NT2/D1 (cell line): ENCODE data around the gene PTPN1.

ENCODE experiments used
- SUZ12 ChIP-seq: IDR thresholded peaks from 2 replicates; pipeline ENCODE4 v1.6.1; 2011; ENCODE audit not compliant: insufficient read length, insufficient read depth; ENCODE audit errors: extremely low read depth
- YY1 ChIP-seq: IDR thresholded peaks from 2 replicates; pipeline ENCODE4 v1.6.1; 2011; ENCODE audit not compliant: insufficient read length, insufficient read depth
- ZNF274 ChIP-seq: IDR thresholded peaks from 2 replicates; pipeline ENCODE4 v1.6.1; 2011; ENCODE audit warnings: mild to moderate bottlenecking, low read depth, low read length

DNA sequence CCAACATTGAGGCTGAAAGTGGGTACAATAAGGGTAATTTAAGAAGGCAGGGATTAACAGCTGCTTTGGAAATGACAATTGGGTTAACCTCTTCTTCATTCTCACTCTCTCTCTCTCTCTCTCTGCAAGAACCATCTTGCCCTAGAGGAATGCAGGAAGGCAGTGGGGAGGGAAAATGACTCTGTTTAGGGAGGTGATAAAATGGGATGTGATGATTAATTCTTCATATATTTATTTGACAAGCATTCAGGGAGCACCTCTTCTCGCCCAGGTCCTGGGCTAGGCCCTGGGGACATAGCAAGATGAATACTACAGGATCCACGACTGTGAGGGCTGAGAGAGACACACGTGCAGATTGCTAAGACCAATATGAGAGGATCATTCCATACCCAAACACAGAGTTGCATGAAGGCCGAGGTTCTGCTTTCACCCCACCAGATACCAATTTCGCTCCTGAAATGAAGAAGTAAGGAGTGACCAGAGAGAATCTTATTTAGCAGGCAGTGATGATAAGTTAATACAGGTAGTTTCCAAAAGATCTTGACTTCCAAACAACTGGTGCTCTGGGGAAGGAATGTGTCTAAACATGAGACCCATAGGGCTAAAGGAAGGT is 13.3 kb upstream of the PTPN1 start:
- TF ChIP-seq YY1 (no peak), ZNF274 (no peak), SUZ12 (no peak)
